GM12878 (cell line): ENCODE data around the gene PLA2G15. TPM values are rescaled to one million over a fixed set of nuclear protein-coding genes. Genes with fewer than 3 reads are reported as not detected.

ENCODE experiments used
- ATAC-seq: fragments of 200-7000 bp; cut with Tn5 transposase; 3 replicates; pipeline ENCODE4 v1.9.1; 2020; ENCODE audit warnings: mild to moderate bottlenecking, moderate library complexity
- BruUV-seq: library from RNA; stranded (reverse); fragments of 400-500 nt; replicated peaks from 2 replicates; lab custom pipeline; 2021; lab: Mats Ljungman, UMichigan
- CTCF ChIA-PET: fragments of 300-600 bp; sonication (Branson Sonifier 250); formaldehyde crosslinking; extraction: SDS; loops from one replicate; lab custom pipeline; 2021; ENCODE audit warnings: inconsistent platforms; lab: Yijun Ruan, JAX
- POLR2A ChIA-PET: fragments of 350-600 bp; formaldehyde crosslinking; extraction: SDS; loops from one replicate; lab custom pipeline; 2021; ENCODE audit warnings: inconsistent platforms; lab: Charles Lee
- RAD21 ChIA-PET: fragments of 300-600 bp; sonication (Branson Sonifier 250); formaldehyde crosslinking; loops from one replicate; lab custom pipeline; 2023; ENCODE audit warnings: antibody characterized with exemption; ENCODE audit not compliant: unreplicated experiment; lab: Charles Lee
- SMC1A ChIA-PET: fragments of 300-600 bp; sonication (Branson Sonifier 250); formaldehyde crosslinking; loops from one replicate; lab custom pipeline; 2023; ENCODE audit not compliant: unreplicated experiment, uncharacterized antibody; lab: Charles Lee
- DNase-seq: peaks from one replicate; pipeline ENCODE4 v3.0.0-alpha.2; 2011; ENCODE audit warnings: low read depth, low spot score
- FAIRE-seq: peaks from 3 replicates; lab custom pipeline; 2011; peaks lifted over from hg19 to GRCh38; lab: Jason Lieb, UNC
- H2AFZ ChIP-seq: 2 replicates; pipeline ENCODE4 v1.6.0; 2011; ENCODE audit warnings: low read depth, low read length, control low read depth; ENCODE audit not compliant: control insufficient read depth
- H3K27ac ChIP-seq: 2 replicates; pipeline ENCODE4 v1.5.1; 2011; ENCODE audit warnings: control low read depth; ENCODE audit not compliant: control insufficient read depth, insufficient read depth
- H3K27me3 ChIP-seq, 2 experiments: replicated peaks in 1 of 2; 2 replicates each; pipeline versions ENCODE4 v1.6.0 to v1.6.1; 2011; ENCODE audit warnings: low read length in 1 of 2; ENCODE audit not compliant: control insufficient read depth in 2 of 2, insufficient read depth in 2 of 2
- H3K36me3 ChIP-seq, 2 experiments: 2 replicates each; pipeline ENCODE4 v1.5.1; 2011; ENCODE audit warnings: low read length in 1 of 2; ENCODE audit not compliant: control insufficient read depth in 2 of 2, insufficient read depth in 2 of 2
- H3K4me1 ChIP-seq: 2 replicates; pipeline ENCODE4 v1.6.1; 2011; ENCODE audit warnings: mild to moderate bottlenecking, low read length, moderate library complexity, mixed read lengths; ENCODE audit not compliant: control insufficient read depth, insufficient read depth
- H3K4me2 ChIP-seq: 2 replicates; pipeline ENCODE4 v1.6.0; 2011; ENCODE audit warnings: control low read depth; ENCODE audit not compliant: control insufficient read depth, insufficient read depth
- H3K4me3 ChIP-seq: fragments of 200-600 bp; sonication (generic); 2 replicates; pipeline ENCODE4 v1.5.1; 2016
- H3K79me2 ChIP-seq: 2 replicates; pipeline ENCODE4 v1.6.0; 2011; ENCODE audit warnings: low read length; ENCODE audit not compliant: control insufficient read depth, insufficient read depth
- H3K9ac ChIP-seq: 2 replicates; pipeline ENCODE4 v1.8.0; 2011; ENCODE audit warnings: low read length, control low read depth, mixed read lengths; ENCODE audit not compliant: control insufficient read depth, insufficient read depth
- H3K9me3 ChIP-seq: replicated peaks from 3 replicates; pipeline ENCODE4 v1.5.1; 2011; ENCODE audit warnings: mild to moderate bottlenecking, low read length; ENCODE audit not compliant: control insufficient read depth, insufficient read depth
- H4K20me1 ChIP-seq: 2 replicates; pipeline ENCODE4 v1.6.0; 2011; ENCODE audit not compliant: control insufficient read depth, insufficient read depth
- HDGF ChIP-seq: fragments of 450-650 bp; IDR thresholded peaks from 2 replicates; pipeline ENCODE4 v1.6.1; 2016; ENCODE audit warnings: antibody characterized with exemption
- IRF3 ChIP-seq: fragments of 450-650 bp; IDR thresholded peaks from 2 replicates; pipeline ENCODE4 v1.6.1; 2014; ENCODE audit warnings: mild to moderate bottlenecking
- NR2F1 ChIP-seq: fragments of 450-650 bp; conservative IDR thresholded peaks from 2 replicates; pipeline ENCODE4 v1.6.1; 2017; ENCODE audit warnings: mild to moderate bottlenecking
- PAX8 ChIP-seq: fragments of 450-650 bp; IDR thresholded peaks from 2 replicates; pipeline ENCODE4 v1.6.1; 2017; ENCODE audit warnings: mild to moderate bottlenecking, moderate library complexity
- SP1 ChIP-seq: IDR thresholded peaks from one replicate; pipeline ENCODE4 v1.6.1; 2011; ENCODE audit warnings: low read depth, low read length
- SRF ChIP-seq, 2 experiments: IDR thresholded peaks; 2 replicates each; pipeline ENCODE4 v1.6.1; 2011; ENCODE audit warnings: low read depth in 2 of 2, low read length in 2 of 2, mild to moderate bottlenecking in 1 of 2, moderate library complexity in 1 of 2
- TAF1 ChIP-seq: IDR thresholded peaks from 2 replicates; pipeline ENCODE4 v1.6.1; 2011; ENCODE audit warnings: mild to moderate bottlenecking, low read depth, low read length, borderline replicate concordance
- TCF12 ChIP-seq: IDR thresholded peaks from 2 replicates; pipeline ENCODE4 v1.6.1; 2011; ENCODE audit warnings: low read depth, mild to moderate bottlenecking, low read length
- WGBS: methylation state at CpG from one replicate; pipeline ENCODE4 v1.1.6; 2016; ENCODE audit warnings: low lambda C conversion rate; ENCODE audit not compliant: insufficient replicate concordance, insufficient coverage; ENCODE audit errors: missing lambda C conversion rate; 5-methylcytosine and 5-hydroxymethylcytosine counted together
- in situ Hi-C: fragments of 300-500 bp; cut with MboI; formaldehyde crosslinking; loops from 9 replicates; pipeline ENCODE4 v1.14.3; 2018; ENCODE audit warnings: mixed read lengths
- intact Hi-C: fragments of 100-400 bp; cut with micrococcal nuclease; formaldehyde crosslinking; loops from one replicate; pipeline ENCODE4 v1.14.2; 2022; ENCODE audit not compliant: unreplicated experiment
- polyA plus RNA-seq, 11 experiments: library from polyadenylated mRNA; depleted of rRNA in 4 of 11; unstranded in 6 of 11; stranded (reverse) in 5 of 11; fragments of >200 nt; fragmentation: Nextera tagmentation in 4 of 11; fragmentation: Illumina TruSeq in 1 of 11; extraction: Ambion mirVana in 4 of 11; extraction: Trizol in 1 of 11; gene quantifications; 1 replicate in 1 of 11; 2 replicates in 10 of 11; pipeline versions ENCODE4 v1.2.1 to v1.2.3, GENCODE V29; 2011 to 2016; ENCODE audit warnings: inconsistent platforms in 2 of 11, missing spikeins in 2 of 11, low read depth in 1 of 11
- total RNA-seq, 4 experiments: library from RNA; depleted of rRNA in 3 of 4; stranded (reverse); fragments of >200 nt in 3 of 4; fragmentation: Illumina TruSeq in 1 of 4; extraction: Trizol in 1 of 4; gene quantifications; 2 replicates each; pipeline versions ENCODE4 v1.2.1 to v1.2.3, GENCODE V29; 2013 to 2021

Gene PLA2G15
- total and polyA plus RNA-seq, 10 of the 15 experiments (the other 5 are each of a cell fraction or from before 2014, with no cell fraction given), result 0.31 to 9.4 (median 6.8) TPM

- no peaks in the 10 kb centered on the region for H3K79me2 ChIP-seq
- no peaks in the 10 kb centered on the region for H3K27me3 ChIP-seq
- intact Hi-C loops, result loop anchor here (5.0 kb wide), 1 partner anchor 596 kb away; the partner anchor contains the start of gene TANGO6
- no peak for TF ChIP-seq PAX8
- TF ChIP-seq NR2F1, result no peak
- TF ChIP-seq SP1, result no peak
- TF ChIP-seq HDGF, result no peak
- TF ChIP-seq TAF1, result no peak
- no peak for TF ChIP-seq IRF3
- TF ChIP-seq TCF12, result no peak
- TF ChIP-seq SRF (IDR thresholded peaks at IDR 0.05; ENCODE audit: low read depth in 2 of 2, low read length in 2 of 2), result no peak
- RAD21 ChIA-PET, result interaction anchor here (1.2 to 2.2 kb wide), 2 partner anchors 11 to 15 kb away, joined by 4 to 6 read pairs; no protein-coding TSS in a partner anchor
- no peaks in the 10 kb centered on the region for H3K9me3 ChIP-seq
- H4K20me1 ChIP-seq, result no peaks in the 10 kb centered on the region
- H3K36me3 ChIP-seq, result 0 out of 4 replicates have a peak, but pooled peaks cover 0 to 3% of the 10 kb centered on the region in 2 experiments
- FAIRE-seq (no peak), DNase-seq (no peak), ATAC-seq (no peak)
- CTCF ChIA-PET, result interaction anchor here (1.3 to 7.5 kb wide), 4 partner anchors 14 to 84 kb away, joined by 3 to 108 read pairs (median 35); partner anchors contain the start of gene SLC7A6
- no peak overlapping the region for H2AFZ ChIP-seq
- no peak overlapping the region for H3K9ac ChIP-seq
- no peak overlapping the region for H3K27ac ChIP-seq
- SMC1A ChIA-PET, result interaction anchor here (2.5 kb wide), 1 partner anchor 82 kb away, joined by 9 read pairs; no protein-coding TSS in a partner anchor
- H3K4me3 ChIP-seq, result no peak overlapping the region
- 95% methylated on average over 5 of the region's 5 CpGs for WGBS
- in situ Hi-C loops, result no loop called here
- peaks cover 18% of the 10 kb centered on the region for H3K4me1 ChIP-seq
- no TSS peak for BruUV-seq
- no peak overlapping the region for H3K4me2 ChIP-seq
- POLR2A ChIA-PET, result no interaction called here
Observed at GRCh38 chr16:68246666-68247065, 1.5 kb downstream of the PLA2G15 start.
